ENCODE results near the gene RELN. TPM values are rescaled to one million over a fixed set of nuclear protein-coding genes. Genes with fewer than 3 reads are reported as not detected.
A peak's percentile ranks its signal among the peaks of the same experiment; 100 is the strongest.

RELN gene
- total RNA-seq, 1 donor from 2014 or later, result not detected

- FAIRE-seq (no peak), DNase-seq (ENCODE audit: low read depth) (peak; percentile 48)
- H3K4me3 ChIP-seq (ENCODE audit: low read depth, low read length), result no peak overlapping the region
- H3K27me3 ChIP-seq (ENCODE audit: control insufficient read depth, insufficient read depth, low read length), result no peaks in the 10 kb centered on the region
- H3K36me3 ChIP-seq (ENCODE audit: control insufficient read depth, insufficient read depth, low read length), result no peaks in the 10 kb centered on the region
- peak; percentile 24 for TF ChIP-seq CTCF (IDR thresholded peaks at IDR 0.05; ENCODE audit: insufficient read depth, low read length, severe bottlenecking)
Observed at GRCh38 chr7:103752995-103753394, 236.5 kb downstream of the RELN start.

DNA sequence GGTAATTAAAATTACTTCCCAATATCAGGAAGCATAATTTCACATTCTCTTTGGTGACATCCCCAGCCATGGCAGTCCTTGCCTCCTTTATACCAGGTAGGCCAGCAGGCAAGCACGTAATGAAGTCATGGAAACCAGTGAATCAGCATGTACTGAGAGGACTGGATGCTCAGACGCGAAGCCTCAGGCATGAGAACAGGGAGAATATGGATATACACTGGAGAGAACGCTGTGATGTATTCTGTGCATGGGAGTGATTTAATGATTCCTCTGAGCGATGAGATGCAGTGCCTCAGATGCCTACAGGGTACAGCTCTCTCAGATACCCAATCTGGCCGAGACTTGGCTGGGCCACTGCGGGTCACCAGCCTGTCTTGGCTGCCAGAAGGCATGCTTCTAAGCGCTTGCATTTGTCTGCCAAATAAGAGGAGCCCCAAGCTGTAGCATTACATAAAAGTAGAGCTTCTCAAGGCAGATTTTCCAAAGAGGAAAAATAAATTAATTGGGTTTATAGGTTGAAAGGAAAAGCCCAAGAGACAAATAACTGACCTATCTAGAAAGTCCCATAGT is 238.1 kb downstream of the RELN start:
- no peak for DNase-seq (ENCODE audit: low read depth)
- no peak for FAIRE-seq
- no peaks in the 10 kb centered on the region for H3K36me3 ChIP-seq (ENCODE audit: control insufficient read depth, insufficient read depth, low read length)
- no peaks in the 10 kb centered on the region for H3K27me3 ChIP-seq (ENCODE audit: control insufficient read depth, insufficient read depth, low read length)
- TF ChIP-seq CTCF (IDR thresholded peaks at IDR 0.05; ENCODE audit: insufficient read depth, low read length, severe bottlenecking), result no peak
- H3K4me3 ChIP-seq (ENCODE audit: low read depth, low read length), result no peak overlapping the region

- H3K27me3 ChIP-seq (ENCODE audit: control insufficient read depth, insufficient read depth, low read length), result no peaks in the 10 kb centered on the region
- no peak overlapping the region for H3K4me3 ChIP-seq (ENCODE audit: low read depth, low read length)
- DNase-seq (ENCODE audit: low read depth) (no peak), FAIRE-seq (no peak)
- TF ChIP-seq CTCF (IDR thresholded peaks at IDR 0.05; ENCODE audit: insufficient read depth, low read length, severe bottlenecking), result no peak
- H3K36me3 ChIP-seq (ENCODE audit: control insufficient read depth, insufficient read depth, low read length), result no peaks in the 10 kb centered on the region
Observed at GRCh38 chr7:103748680-103749079, 240.8 kb downstream of the RELN start.

GRCh38 chr7:103735377-103735776 is 254.1 kb downstream of the RELN start:
- Histone ChIP-seq H3K4me3 (ENCODE audit: low read depth, low read length) (no peak overlapping the region), H3K27me3 (ENCODE audit: control insufficient read depth, insufficient read depth, low read length) (no peaks in the 10 kb centered on the region), H3K36me3 (ENCODE audit: control insufficient read depth, insufficient read depth, low read length) (no peaks in the 10 kb centered on the region)
- no peak for TF ChIP-seq CTCF (IDR thresholded peaks at IDR 0.05; ENCODE audit: insufficient read depth, low read length, severe bottlenecking)
- FAIRE-seq (no peak), DNase-seq (ENCODE audit: low read depth) (peak; percentile 90)

GRCh38 chr7:103731169-103731568 is 258.3 kb downstream of the RELN start:
- no peaks in the 10 kb centered on the region for H3K36me3 ChIP-seq (ENCODE audit: control insufficient read depth, insufficient read depth, low read length)
- DNase-seq (ENCODE audit: low read depth) (no peak), FAIRE-seq (no peak)
- no peaks in the 10 kb centered on the region for H3K27me3 ChIP-seq (ENCODE audit: control insufficient read depth, insufficient read depth, low read length)
- TF ChIP-seq CTCF (IDR thresholded peaks at IDR 0.05; ENCODE audit: insufficient read depth, low read length, severe bottlenecking), result no peak
- H3K4me3 ChIP-seq (ENCODE audit: low read depth, low read length), result no peak overlapping the region

- Histone ChIP-seq H3K36me3 (ENCODE audit: control insufficient read depth, insufficient read depth, low read length) (no peaks in the 10 kb centered on the region), H3K4me3 (ENCODE audit: low read depth, low read length) (no peak overlapping the region), H3K27me3 (ENCODE audit: control insufficient read depth, insufficient read depth, low read length) (no peaks in the 10 kb centered on the region)
- FAIRE-seq (no peak), DNase-seq (ENCODE audit: low read depth) (no peak)
- no peak for TF ChIP-seq CTCF (IDR thresholded peaks at IDR 0.05; ENCODE audit: insufficient read depth, low read length, severe bottlenecking)
Observed at GRCh38 chr7:103729026-103729425, 260.4 kb downstream of the RELN start.
